Neural cell (in vitro differentiated cells): Measurements from ENCODE around the gene CFAP157.

Source experiments
- CTCF ChIP-seq: fragments of 450-650 bp; IDR thresholded peaks from 2 replicates; pipeline ENCODE4 v1.5.1; 2014; ENCODE audit warnings: antibody characterized with exemption, mild to moderate bottlenecking, moderate library complexity; ENCODE audit not compliant: poor library complexity, severe bottlenecking
- EP300 ChIP-seq: fragments of 450-650 bp; conservative IDR thresholded peaks from 2 replicates; pipeline ENCODE4 v1.6.1; 2014; ENCODE audit warnings: antibody characterized with exemption, mild to moderate bottlenecking, moderate library complexity; ENCODE audit not compliant: poor library complexity, severe bottlenecking
- EZH2 ChIP-seq: fragments of 200-600, 300-800 bp; shearing (Covaris generic), sonication (generic); IDR thresholded peaks from 2 replicates; pipeline ENCODE4 v1.6.1; 2014; ENCODE audit warnings: antibody characterized with exemption, low read length, borderline replicate concordance, mild to moderate bottlenecking; ENCODE audit not compliant: insufficient read depth, poor library complexity, severe bottlenecking
- MXI1 ChIP-seq: fragments of 450-650 bp; conservative IDR thresholded peaks from 2 replicates; pipeline ENCODE4 v1.6.1; 2014; ENCODE audit warnings: antibody characterized with exemption, mild to moderate bottlenecking; ENCODE audit not compliant: poor library complexity, severe bottlenecking
- POLR2AphosphoS5 ChIP-seq: IDR thresholded peaks from 2 replicates; pipeline ENCODE4 v1.6.1; 2012

DNA sequence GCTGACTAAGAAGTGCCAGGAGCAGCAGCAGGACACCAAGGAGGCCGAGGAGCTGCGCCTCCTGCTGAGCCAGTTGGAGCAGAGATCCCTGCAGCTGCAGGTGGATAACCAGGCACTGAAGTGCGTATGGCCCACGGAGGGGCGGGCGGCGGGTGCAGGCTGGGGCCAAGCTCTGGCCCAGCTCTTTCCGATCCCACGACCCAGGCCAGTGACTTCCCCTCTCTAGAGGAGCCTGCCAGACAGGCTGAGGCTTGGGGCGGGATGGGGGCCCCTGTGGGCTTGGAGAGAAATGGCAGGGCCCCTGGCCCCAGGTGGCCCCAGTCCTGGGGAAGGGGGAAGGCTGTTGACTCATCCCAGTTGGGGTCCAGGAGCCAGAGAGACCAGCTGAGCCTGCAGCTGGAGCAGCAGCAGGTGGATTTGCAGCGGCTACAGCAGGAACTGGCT, 5.1 kb downstream of the CFAP157 start:
- TF ChIP-seq POLR2AphosphoS5 (no peak), CTCF (no peak), EZH2 (no peak), MXI1 (no peak), EP300 (no peak)
